ENCODE data around the gene TPRG1L.

- no peak for TF ChIP-seq CTCF (IDR thresholded peaks at IDR 0.05)
- TF ChIP-seq POLR2A (IDR thresholded peaks at IDR 0.05): no peak
Measured at GRCh38 chr1:3616861-3617260, 8.0 kb upstream of the TPRG1L start.

All from body of pancreas (tissue), 4 donors.